Kidney epithelial cell (primary cell): ENCODE data around the gene IL36B. TPM values are rescaled to one million over a fixed set of nuclear protein-coding genes. Genes with fewer than 3 reads are reported as not detected.

Experiments
- DNase-seq: peaks from one replicate; pipeline ENCODE4 v3.0.0-alpha.2; 2010; ENCODE audit warnings: low read depth
- H3K27me3 ChIP-seq: 2 replicates; pipeline ENCODE4 v1.6.0; 2011; ENCODE audit warnings: low read length; ENCODE audit not compliant: control insufficient read depth, insufficient read depth
- H3K36me3 ChIP-seq: 2 replicates; pipeline ENCODE4 v1.5.1; 2011; ENCODE audit warnings: low read length; ENCODE audit not compliant: control insufficient read depth, insufficient read depth
- H3K4me3 ChIP-seq: 2 replicates; pipeline ENCODE4 v1.5.1; 2011; ENCODE audit warnings: low read depth, mild to moderate bottlenecking, control low read depth, low read length
- total RNA-seq: library from RNA; depleted of rRNA; stranded (reverse); fragments of >200 nt; gene quantifications from 2 replicates; pipeline ENCODE4 v1.2.3, GENCODE V29; 2015
- TF ChIP-seq, protein P1 (sequence below): IDR thresholded peaks from 2 replicates; pipeline ENCODE4 v1.5.1; 2011; ENCODE audit warnings: mild to moderate bottlenecking, moderate library complexity, low read length, control low read depth, inconsistent platforms; ENCODE audit not compliant: insufficient read depth, poor library complexity, severe bottlenecking

Gene IL36B
- total RNA-seq, 1 donor from 2014 or later, result not detected

DNA sequence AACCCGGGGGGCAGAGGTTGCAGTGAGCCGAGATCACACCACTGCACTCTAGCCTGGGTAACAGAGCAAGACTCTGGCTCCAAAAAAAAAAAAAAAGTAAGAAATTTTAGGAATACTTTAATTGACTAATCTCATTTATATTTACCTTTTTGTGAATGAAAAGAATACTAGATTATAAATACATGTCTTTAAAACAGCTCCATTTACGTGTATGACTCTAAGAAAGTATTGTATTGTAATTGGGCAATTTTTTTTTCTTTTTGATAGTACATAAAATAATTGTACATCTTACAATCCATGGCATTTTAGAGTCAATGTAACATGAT is 39.4 kb downstream of the IL36B start:
- no peak for DNase-seq
- TF ChIP-seq, protein P1, sequence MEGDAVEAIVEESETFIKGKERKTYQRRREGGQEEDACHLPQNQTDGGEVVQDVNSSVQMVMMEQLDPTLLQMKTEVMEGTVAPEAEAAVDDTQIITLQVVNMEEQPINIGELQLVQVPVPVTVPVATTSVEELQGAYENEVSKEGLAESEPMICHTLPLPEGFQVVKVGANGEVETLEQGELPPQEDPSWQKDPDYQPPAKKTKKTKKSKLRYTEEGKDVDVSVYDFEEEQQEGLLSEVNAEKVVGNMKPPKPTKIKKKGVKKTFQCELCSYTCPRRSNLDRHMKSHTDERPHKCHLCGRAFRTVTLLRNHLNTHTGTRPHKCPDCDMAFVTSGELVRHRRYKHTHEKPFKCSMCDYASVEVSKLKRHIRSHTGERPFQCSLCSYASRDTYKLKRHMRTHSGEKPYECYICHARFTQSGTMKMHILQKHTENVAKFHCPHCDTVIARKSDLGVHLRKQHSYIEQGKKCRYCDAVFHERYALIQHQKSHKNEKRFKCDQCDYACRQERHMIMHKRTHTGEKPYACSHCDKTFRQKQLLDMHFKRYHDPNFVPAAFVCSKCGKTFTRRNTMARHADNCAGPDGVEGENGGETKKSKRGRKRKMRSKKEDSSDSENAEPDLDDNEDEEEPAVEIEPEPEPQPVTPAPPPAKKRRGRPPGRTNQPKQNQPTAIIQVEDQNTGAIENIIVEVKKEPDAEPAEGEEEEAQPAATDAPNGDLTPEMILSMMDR, result no peak
- H3K4me3 ChIP-seq, result no peak overlapping the region
- H3K27me3 ChIP-seq, result peaks cover 2% of the 10 kb centered on the region
- no peaks in the 10 kb centered on the region for H3K36me3 ChIP-seq

DNA sequence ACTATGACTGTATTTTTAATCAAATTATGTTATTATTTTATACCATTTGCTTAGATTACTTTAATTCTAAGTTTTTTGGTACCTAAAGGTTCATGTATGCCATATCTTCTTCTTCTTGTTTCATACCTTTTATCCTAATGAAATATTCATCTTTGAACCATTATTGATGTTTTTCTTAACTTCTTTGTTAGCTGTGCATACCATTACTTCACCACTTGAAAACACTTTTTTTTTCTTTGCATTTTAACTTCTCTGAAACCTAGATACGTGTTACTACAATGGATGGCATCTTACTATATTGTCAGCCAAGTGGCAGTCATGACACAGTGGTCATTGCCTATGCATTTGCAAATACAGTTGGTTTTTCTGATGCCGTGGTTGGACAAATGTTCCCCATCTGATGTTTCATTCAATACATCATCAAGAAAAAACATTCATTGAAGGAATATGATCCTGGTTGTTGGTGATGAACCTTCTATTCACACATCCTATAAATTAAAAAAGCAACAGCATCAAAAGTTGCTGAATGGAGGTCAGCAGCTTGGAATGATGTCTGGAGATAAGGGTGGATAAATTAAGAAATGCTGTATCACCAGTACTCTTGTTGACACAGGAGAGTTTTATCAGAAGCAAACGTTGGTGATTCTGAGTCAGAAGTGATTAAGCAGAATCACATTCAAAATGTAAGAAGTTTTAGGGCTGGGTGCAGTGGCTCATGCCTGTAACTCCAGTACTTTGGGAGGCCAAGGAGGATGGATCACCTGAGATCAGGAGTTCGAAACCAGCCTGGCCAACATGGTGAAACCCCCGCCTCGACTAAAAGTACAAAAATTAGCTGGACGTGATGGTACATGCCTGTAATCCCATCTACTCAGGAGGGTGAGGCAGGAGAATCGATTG is 40.0 kb downstream of the IL36B start:
- DNase-seq, result no peak
- Histone ChIP-seq H3K27me3 (peaks cover 2% of the 10 kb centered on the region), H3K36me3 (no peaks in the 10 kb centered on the region), H3K4me3 (no peak overlapping the region)
- TF ChIP-seq, protein P1, result no peak

DNA sequence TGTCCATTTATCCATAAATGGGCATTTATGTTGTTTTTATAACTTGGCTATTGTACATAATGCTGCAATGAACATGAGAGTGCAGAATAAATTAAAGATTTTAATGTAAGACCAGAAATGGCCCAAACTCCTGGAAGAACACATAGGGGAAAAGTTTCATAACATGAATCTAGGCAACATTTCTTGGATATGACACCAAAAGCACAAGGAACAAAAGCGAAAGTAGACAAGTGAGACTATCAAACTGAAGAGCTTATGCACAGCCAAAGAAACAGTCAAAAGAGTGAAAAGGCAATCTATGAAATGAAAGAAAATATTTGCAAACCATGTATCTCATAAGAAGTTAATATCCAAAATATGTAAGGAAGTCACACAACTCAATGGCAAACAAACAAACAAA is 41.6 kb downstream of the IL36B start:
- no peak overlapping the region for H3K4me3 ChIP-seq
- H3K36me3 ChIP-seq, result no peaks in the 10 kb centered on the region
- H3K27me3 ChIP-seq, result peaks cover 2% of the 10 kb centered on the region
- DNase-seq, result no peak
- TF ChIP-seq, protein P1, result no peak

DNA sequence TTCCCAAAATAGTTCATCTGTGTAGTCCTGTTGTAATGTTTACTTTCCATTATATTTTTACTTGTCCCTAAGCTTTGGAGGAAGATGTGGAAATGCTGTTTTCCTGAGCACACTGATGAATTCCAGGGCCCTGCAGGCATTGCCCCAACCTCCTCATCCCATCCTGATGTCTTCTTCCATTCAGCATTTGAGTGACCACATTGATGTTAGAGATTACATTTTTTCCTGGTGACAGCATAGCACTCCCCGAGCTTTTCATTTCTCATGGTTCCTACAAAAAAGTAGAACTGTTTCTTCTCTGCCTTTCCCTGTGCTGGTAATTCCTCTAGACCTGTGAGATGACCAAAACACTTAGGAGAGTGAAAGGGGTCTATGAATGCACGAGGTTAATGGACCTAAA is 42.6 kb downstream of the IL36B start:
- Histone ChIP-seq H3K27me3 (no peaks in the 10 kb centered on the region), H3K36me3 (no peaks in the 10 kb centered on the region), H3K4me3 (no peak overlapping the region)
- DNase-seq, result no peak
- TF ChIP-seq, protein P1, result no peak

DNA sequence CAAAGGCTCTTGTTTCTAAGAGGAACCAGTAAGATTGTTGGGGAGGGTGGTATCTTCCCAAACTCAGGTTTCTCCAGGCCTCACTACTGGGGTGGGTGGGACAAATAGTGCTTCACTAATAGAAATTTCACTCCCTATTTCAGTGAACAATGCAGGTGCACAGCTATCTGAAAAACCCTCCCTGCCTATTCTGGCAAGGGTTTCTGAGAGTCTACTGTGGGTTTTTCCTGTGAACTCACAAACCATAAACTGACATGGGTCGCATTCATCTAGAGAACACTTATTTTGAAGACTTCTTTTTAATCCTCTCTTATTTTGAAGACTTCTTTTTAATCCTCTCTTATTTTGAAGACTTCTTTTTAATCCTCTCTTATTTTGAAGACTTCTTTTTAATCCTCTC is 43.0 kb downstream of the IL36B start:
- no peaks in the 10 kb centered on the region for H3K27me3 ChIP-seq
- no peak overlapping the region for H3K4me3 ChIP-seq
- H3K36me3 ChIP-seq, result no peaks in the 10 kb centered on the region
- TF ChIP-seq, protein P1, result no peak
- DNase-seq, result no peak

DNA sequence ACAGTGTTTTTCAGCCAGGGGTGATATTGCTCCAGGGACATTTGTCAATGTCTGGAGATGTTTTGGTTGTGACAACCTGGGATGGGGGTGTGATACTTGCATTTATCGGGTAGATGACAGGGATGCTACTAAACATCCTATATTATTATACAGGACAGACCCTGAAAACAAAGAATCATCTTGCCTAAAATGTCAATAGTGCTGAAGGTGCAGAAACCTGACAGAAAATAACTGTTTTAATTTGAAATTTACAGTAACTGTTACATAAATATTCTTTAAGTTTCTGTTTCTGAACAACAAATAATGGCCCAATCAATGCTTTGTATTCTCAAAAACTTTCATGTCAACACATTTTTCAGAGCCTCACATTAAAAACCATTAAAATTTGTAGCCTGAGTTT is 45.4 kb downstream of the IL36B start:
- Histone ChIP-seq H3K27me3 (no peaks in the 10 kb centered on the region), H3K36me3 (no peaks in the 10 kb centered on the region), H3K4me3 (no peak overlapping the region)
- TF ChIP-seq, protein P1, result no peak
- DNase-seq, result no peak
